Stimulated activated CD4-positive, alpha-beta T cell treated with anti-CD3 and anti-CD28 coated beads, Interleukin-1b, Interleukin-23, amount 100 ng/mL, for 4 hours (primary cell): Measurements from ENCODE around the gene TRABD.
"Not testable (repeated sequence)": the region's sequence is repeated elsewhere in the genome, so short reads cannot be mapped to it uniquely, and the experiment has no call there.

Source experiments
- DNase-seq, 2 donors: peaks; one replicate each; pipeline ENCODE4 v3.0.0-alpha.2; 2020; ENCODE audit warnings: low read depth in 2 of 2

TRABD gene

DNA sequence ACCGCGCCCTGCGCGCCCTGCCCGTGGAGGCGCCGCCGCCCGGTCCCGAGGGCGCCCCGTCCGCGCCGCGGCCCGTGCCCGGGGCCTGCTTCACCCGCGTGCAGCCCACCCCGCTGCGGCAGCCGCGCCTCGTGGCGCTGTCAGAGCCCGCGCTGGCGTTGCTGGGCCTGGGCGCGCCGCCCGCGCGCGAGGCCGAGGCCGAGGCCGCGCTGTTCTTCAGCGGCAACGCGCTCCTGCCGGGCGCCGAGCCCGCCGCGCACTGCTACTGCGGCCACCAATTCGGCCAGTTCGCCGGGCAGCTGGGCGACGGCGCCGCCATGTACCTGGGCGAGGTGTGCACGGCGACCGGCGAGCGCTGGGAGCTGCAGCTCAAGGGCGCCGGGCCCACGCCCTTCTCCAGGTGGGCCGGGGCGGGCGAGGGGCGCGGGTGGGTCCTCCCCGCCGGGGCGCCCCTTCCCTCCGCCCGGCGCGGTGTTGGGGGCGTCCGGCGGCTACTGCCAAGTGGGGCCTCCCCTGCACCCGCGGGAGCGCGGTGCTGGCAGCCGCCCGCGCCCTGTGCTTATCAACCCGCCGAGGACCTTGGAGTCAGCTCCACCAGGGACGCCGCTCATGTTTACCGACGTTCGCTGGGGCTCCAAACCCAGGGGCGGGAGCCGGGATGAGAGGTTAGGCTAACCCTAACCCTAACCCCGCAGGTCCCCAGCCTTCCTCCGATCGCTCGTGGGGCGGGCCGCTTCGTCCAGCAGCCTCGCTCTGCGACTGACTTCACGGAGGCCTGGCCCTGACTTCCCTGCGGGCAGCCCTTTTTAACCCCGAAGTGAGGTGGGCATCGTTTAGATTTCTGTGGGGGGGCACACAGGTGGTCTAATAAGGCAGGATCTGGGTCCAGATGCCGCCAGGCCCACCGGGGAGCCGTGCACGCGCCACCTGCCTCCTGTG, 15.7 kb downstream of the TRABD start:
- DNase-seq, result no peak

DNA sequence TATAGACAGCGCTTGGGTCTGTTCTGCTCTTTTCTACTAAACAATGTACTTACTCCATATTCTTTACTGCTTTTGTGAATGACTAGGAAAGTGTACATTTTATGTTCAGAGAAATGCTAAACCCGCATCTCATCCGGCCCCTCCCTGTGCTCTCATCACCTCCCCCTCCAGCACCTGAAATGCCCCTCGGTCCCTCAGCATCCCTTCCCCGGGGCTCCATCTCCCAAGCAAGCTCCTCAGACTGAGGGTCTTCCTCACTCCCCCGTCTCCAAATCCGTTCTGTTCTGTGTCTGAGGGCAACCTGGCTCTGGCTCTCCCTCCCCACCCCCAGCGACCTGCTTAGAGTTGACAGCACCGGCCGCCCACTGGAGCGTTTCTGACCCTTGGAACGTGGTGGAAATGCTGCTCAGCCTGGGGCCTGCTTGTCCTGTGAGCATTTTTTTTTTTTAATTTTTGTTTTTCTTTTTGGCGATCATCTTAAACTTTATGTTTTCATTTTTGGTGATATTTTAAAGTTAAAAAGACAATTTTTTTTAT, 16.5 kb downstream of the TRABD start:
- no peak for DNase-seq

GRCh38 chr22:50203288-50203687, 17.6 kb downstream of the TRABD start:
- DNase-seq, result no peak

DNA sequence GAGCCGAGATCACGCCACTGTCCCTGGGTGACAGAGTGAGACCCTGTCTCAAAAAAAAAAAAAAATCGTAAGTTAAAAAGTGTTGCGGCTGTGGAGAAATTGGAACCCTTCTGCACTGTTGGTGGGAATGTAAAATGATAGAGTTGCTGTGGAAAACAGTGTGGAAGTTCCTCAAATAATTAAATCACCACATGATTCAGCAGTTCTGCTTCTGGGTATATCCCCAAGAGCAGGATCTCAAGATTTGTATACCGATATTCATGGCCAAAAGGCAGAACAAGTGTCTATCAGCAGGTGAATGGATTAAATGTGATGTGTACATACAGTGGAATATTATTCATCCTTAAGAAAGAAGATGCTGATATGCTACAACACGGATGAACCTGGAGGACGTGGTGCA, 18.9 kb downstream of the TRABD start:
- no peak for DNase-seq

- not testable (repeated sequence) for DNase-seq
These were observed 19.3 kb downstream of the TRABD start for GRCh38 chr22:50204998-50205397.

DNA sequence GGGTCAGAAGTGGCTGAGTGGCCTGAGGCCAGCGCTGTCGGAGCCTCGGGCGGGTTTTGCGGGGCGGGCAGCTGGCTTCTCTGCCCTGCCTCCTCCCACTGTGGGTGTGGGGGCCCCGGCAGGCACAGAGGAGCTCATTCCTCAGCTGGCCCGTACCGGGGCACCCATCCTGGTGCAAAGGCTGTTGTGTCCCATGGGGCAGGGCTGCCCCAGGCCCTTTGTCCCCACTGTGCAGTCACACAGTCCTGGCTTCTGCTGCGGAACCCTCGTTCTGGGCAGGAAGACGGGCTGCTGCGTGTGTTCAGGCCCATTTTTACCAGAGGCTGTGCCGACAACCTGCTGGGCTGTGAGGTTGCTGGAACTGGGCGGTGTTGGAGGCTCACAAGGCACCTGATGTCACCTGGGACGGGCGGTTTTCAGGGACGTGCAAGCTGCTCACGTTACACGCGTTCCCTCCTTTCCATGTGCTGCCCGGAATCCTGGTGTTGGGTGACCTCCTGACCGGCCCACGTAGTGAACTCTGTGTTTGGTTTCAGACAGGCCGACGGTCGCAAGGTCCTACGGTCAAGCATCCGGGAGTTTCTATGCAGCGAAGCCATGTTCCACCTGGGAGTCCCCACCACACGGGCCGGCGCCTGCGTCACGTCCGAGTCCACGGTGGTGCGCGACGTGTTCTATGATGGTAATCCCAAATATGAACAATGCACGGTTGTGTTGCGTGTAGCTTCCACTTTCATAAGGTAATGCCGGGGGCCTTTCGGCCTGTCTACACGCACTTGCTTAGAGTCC, 20.3 kb downstream of the TRABD start:
- DNase-seq, result no peak

DNA sequence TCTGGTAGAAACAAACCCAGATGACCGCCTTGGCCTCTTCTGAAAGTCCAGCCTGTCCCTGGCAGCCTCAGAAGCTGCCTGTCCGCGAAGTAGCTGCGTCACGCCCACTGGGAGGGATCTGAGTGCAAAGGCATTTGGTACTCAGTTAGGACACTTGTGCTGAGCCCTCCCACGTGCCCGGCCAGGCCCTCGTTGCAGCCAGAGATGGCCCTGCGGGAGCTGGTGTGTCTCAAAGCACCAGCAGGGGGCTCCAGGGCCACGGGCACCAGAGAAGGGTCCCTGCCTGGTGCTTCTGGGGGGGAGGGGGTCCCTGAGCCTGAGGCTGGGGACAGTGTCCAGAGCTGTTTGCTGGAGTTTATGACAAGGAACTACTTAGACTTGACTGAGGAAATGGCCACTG, 20.9 kb downstream of the TRABD start:
- no peak for DNase-seq

- no peak for DNase-seq
These were observed 21.8 kb downstream of the TRABD start for GRCh38 chr22:50207383-50208140.

DNA sequence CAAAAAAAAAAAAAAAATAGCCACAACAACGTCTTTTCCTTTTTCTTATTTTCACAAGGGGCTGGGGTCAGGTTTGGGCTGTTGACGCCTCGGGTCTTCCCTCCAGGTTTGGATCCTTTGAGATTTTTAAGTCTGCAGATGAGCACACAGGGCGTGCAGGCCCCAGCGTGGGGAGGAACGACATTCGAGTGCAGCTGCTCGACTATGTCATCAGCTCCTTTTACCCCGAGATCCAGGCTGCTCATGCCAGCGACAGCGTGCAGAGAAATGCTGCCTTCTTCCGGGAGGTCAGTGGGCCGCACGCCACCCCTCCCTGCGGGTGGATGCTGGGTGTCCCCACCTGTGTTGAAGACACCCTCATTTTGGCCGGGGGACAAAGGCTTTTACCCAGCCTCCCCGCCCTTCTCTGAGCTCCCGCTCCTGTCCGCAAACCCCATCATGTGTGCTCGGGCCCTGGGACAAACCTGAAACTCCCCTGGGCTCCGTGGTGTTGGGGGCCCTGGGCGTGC, 22.8 kb downstream of the TRABD start:
- DNase-seq, result no peak

DNA sequence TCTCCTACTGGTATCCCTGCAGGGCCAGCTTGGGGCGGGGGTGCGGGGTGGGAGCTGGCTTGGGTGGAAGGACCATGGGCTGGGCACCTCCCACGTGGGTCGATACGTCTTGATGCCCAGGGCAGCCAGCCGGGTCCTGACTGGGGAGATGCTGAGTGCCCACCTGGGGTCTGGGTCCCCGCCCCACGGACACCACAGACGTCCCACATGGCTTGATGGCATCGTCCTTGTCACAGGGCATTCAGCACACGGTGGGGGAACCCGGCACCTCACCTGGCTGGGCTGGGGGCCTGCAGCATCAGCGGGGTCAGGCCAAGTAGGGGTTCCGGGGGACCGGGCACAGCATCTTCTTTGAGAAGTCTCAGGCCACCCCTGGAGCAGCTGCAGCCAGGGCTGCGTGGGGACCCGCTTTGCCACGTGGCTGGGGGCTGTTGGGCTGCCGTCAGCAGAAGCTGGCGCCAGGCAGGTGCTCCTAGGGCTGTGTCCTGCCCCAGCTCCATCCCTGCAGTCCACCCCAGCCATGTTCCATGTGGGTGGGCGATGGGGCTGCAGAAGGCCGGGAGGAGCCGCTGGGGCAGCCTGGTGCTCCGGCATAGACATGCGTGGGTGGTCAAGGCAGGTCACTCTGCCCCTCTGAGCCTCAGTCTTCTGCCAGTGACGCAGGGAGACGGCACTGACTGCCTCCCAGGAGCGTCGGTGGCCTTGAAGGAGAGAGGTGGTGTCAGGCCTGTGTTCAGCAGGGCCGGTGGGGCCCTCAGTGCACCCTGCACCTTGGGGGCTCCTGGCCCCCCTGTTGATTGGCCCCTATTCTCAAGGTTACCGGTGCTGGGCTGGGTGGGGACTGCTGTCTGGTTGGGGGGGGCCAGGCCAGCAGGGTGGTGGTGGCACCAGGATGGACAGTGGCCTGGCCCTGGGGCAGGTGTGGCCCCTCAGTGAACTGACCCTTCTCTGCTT, 23.5 kb downstream of the TRABD start:
- DNase-seq, result no peak

DNA sequence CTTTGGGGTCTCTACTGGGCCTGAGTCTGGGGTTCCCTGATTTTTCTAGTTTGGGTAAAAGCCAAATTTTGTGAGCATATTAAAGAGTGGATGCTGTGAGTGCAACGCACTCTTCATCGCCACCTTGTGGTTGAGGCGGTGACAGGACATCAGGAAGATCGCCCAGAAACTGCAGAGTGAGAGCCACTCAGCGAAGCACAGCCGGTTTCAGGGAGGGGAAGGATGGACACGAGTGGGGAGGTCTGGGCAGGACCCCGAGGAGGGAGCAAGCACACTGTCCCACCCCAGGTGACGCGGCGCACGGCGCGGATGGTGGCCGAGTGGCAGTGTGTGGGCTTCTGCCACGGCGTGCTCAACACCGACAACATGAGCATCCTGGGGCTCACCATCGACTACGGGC, 24.2 kb downstream of the TRABD start:
- peak; percentile 58 to 66 for DNase-seq

DNA sequence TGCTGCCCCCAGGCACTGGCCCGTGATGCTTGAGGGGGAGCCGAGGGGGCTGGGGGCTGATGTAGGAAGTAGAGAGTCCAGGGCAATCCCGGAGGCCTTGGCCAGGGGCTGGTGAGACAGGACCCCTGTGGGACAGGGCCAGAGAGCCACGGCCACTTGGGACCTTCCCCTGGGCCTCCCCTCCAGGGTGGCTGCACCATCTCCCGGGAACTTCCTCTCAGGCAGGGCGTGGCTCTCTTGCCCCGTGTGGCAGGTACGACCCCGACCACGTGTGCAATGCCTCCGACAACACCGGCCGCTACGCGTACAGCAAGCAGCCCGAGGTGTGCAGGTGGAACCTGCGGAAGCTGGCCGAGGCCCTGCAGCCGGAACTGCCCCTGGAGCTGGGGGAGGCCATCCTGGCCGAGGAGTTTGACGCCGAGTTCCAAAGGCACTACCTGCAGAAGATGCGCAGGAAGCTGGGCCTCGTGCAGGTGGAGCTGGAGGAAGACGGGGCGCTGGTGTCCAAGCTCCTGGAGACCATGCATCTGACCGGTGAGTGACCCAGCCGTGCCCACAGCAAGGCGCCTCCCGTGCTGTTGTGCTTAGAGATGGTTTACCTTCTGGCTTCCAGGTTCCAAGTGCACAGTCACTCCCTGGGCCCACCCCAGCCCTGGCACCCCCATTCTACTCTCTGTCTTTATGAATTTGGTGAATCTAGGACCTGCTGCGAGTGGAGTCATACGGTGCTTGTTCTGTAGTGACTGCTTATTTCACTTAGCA, 24.8 kb downstream of the TRABD start:
- DNase-seq, result no peak

GRCh38 chr22:50211147-50211546, 25.4 kb downstream of the TRABD start:
- DNase-seq, result no peak

GRCh38 chr22:50213263-50213662, 27.6 kb downstream of the TRABD start:
- DNase-seq, result no peak

- DNase-seq, result no peak
These were observed 29.8 kb downstream of the TRABD start for GRCh38 chr22:50215297-50216054.

DNA sequence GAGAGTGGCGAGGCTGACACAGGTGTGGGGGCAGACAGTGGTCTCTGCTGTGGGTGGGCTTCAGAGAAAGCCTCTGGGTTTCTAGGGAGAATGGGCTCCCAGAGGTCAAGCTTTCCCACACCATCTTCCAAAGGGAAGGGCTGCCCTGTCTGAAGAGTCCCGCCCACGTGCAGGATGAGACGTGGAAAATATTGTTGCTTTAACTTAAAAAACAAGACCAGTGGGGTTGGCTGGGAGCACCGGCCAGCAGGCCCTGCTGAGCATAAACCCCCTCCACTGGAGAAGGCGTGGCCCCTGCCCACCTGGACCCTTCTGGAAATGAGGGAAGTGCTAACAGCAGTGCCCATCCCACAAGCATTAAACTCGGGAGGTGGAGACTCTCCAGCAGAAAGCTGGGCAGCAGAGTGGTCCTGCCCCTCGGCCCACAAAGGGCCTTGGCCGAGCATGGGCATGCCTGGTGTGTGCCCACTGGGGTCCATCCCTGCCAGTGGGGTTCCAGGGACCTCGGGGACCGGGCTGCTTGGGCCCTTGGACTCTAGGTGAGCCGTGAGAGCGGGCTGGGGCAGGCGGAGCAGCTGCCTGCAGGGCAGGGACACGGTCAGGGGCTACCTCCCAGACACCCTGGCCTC, 30.5 kb downstream of the TRABD start:
- no peak for DNase-seq

DNA sequence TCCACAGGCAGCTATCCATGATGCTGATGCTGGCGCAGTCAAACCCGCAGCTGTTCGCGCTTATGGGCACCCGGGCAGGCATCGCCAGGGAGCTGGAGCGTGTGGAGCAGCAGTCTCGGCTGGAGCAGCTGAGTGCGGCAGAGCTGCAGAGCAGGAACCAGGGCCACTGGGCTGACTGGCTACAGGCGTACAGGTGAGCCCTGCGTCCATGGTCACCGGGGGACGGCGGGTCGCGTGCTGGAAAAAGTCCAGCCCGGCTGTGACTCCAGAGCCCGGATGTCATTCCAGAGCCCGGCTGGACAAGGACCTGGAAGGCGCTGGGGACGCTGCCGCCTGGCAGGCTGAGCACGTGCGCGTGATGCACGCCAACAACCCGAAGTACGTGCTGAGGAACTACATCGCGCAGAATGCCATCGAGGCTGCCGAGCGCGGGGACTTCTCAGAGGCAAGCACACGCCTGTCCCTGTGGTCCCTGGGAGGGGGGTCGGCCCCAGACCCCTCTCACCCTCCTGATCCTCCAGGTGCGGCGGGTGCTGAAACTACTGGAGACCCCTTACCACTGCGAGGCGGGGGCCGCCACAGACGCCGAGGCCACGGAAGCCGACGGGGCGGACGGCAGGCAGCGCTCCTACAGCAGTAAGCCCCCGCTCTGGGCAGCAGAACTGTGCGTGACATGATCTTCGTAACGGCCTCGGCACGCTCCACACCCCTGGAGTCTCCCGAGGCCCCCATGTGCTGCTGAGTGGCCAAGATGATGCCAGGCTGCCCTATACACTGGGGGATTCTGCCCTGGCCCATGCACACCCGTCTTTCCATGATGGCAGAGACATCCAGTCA, 31.2 kb downstream of the TRABD start:
- DNase-seq, result no peak
